GM21528 (cell line): ENCODE results near the gene CRKL.

Experiments used
- ATAC-seq: cut with Tn5 transposase; IDR thresholded peaks from one replicate; pipeline ENCODE4 v1.9.1; 2021; ENCODE audit warnings: mild to moderate bottlenecking, moderate library complexity; ENCODE audit not compliant: unreplicated experiment, low FRiP score

Gene CRKL

GRCh38 chr22:20979243-20979809 is 62.1 kb downstream of the CRKL start:
- ATAC-seq = no peak

- no peak for ATAC-seq
These were observed 62.8 kb downstream of the CRKL start for GRCh38 chr22:20979940-20980453.

GRCh38 chr22:20980523-20980922 is 63.3 kb downstream of the CRKL start:
- ATAC-seq = no peak

- no peak for ATAC-seq
These were observed 63.9 kb downstream of the CRKL start for GRCh38 chr22:20980938-20981722.

GRCh38 chr22:20981787-20982562 is 64.8 kb downstream of the CRKL start, which contains the start of gene LZTR1:
TSS of gene LZTR1 (plus strand) at chr22:20982297. CDS start at chr22:20982372, 75 bp downstream.
- peak; percentile 56 for ATAC-seq

- peak; percentile 14 for ATAC-seq
These were observed 65.3 kb downstream of the CRKL start for GRCh38 chr22:20982563-20982882.

- ATAC-seq = no peak
These were observed 66.0 kb downstream of the CRKL start for GRCh38 chr22:20983081-20983771.

GRCh38 chr22:20985720-20986119 is 68.5 kb downstream of the CRKL start:
- no peak for ATAC-seq

GRCh38 chr22:20986365-20986764 is 69.2 kb downstream of the CRKL start:
- no peak for ATAC-seq

- ATAC-seq = no peak
These were observed 70.2 kb downstream of the CRKL start for GRCh38 chr22:20987375-20987774.

- ATAC-seq = no peak
These were observed 71.5 kb downstream of the CRKL start for GRCh38 chr22:20988573-20989322.

- no peak for ATAC-seq
These were observed 72.3 kb downstream of the CRKL start for GRCh38 chr22:20989323-20990138.

- ATAC-seq = no peak
These were observed 73.3 kb downstream of the CRKL start for GRCh38 chr22:20990184-20991180.

GRCh38 chr22:20991252-20992055 is 74.2 kb downstream of the CRKL start:
- ATAC-seq = no peak

GRCh38 chr22:20992056-20992442 is 74.8 kb downstream of the CRKL start:
- ATAC-seq = no peak

GRCh38 chr22:20992456-20993303 is 75.5 kb downstream of the CRKL start:
- ATAC-seq = no peak
